Effector memory CD4-positive, alpha-beta T cell (primary cell): ENCODE data around the gene MICAL3.

Source experiments
- DNase-seq, 3 donors: peaks; one replicate each; pipeline ENCODE4 v3.0.0-alpha.2; 2020
- H3K27ac ChIP-seq: 2 replicates; pipeline ENCODE4 v1.7.0; 2013; ENCODE audit warnings: mild to moderate bottlenecking, low read length, moderate library complexity; ENCODE audit not compliant: insufficient read depth, poor library complexity, severe bottlenecking
- H3K27me3 ChIP-seq: replicated peaks from 2 replicates; pipeline ENCODE4 v1.7.0; 2013; ENCODE audit warnings: mild to moderate bottlenecking, low read length; ENCODE audit not compliant: insufficient read depth, control insufficient read depth, poor library complexity, severe bottlenecking
- H3K36me3 ChIP-seq: 2 replicates; pipeline ENCODE4 v1.7.0; 2013; ENCODE audit warnings: mild to moderate bottlenecking, low read length, moderate library complexity; ENCODE audit not compliant: control insufficient read depth, insufficient read depth
- H3K4me1 ChIP-seq: 2 replicates; pipeline ENCODE4 v1.7.0; 2013; ENCODE audit warnings: low read length, mild to moderate bottlenecking; ENCODE audit not compliant: control insufficient read depth, insufficient read depth, poor library complexity, severe bottlenecking
- H3K4me3 ChIP-seq: 2 replicates; pipeline ENCODE4 v1.7.0; 2013; ENCODE audit warnings: low read length, low read depth, mild to moderate bottlenecking; ENCODE audit not compliant: insufficient read depth, poor library complexity, severe bottlenecking
- H3K9me3 ChIP-seq: 2 replicates; pipeline ENCODE4 v1.7.0; 2013; ENCODE audit warnings: mild to moderate bottlenecking, low read length, moderate library complexity; ENCODE audit not compliant: control insufficient read depth

Gene MICAL3

GRCh38 chr22:17788528-17789378 is 235.6 kb downstream of the MICAL3 start:
- no peak for DNase-seq
- Histone ChIP-seq H3K9me3 (no peaks in the 10 kb centered on the region), H3K4me1 (no peaks in the 10 kb centered on the region), H3K27ac (no peak overlapping the region), H3K36me3 (peaks cover 24% of the 10 kb centered on the region), H3K4me3 (no peak overlapping the region), H3K27me3 (no peaks in the 10 kb centered on the region)

- Histone ChIP-seq H3K4me1 (no peaks in the 10 kb centered on the region), H3K27ac (no peak overlapping the region), H3K36me3 (peaks cover 24% of the 10 kb centered on the region), H3K9me3 (no peaks in the 10 kb centered on the region), H3K4me3 (no peak overlapping the region), H3K27me3 (no peaks in the 10 kb centered on the region)
- DNase-seq, result no peak
Measured at GRCh38 chr22:17787716-17788330, 236.5 kb downstream of the MICAL3 start.

- no peak overlapping the region for H3K27ac ChIP-seq
- H3K9me3 ChIP-seq, result no peaks in the 10 kb centered on the region
- no peak overlapping the region for H3K4me3 ChIP-seq
- DNase-seq, result no peak
- H3K36me3 ChIP-seq, result peaks cover 24% of the 10 kb centered on the region
- no peaks in the 10 kb centered on the region for H3K27me3 ChIP-seq
- H3K4me1 ChIP-seq, result no peaks in the 10 kb centered on the region
Measured at GRCh38 chr22:17787241-17787640, 237.1 kb downstream of the MICAL3 start.

DNA sequence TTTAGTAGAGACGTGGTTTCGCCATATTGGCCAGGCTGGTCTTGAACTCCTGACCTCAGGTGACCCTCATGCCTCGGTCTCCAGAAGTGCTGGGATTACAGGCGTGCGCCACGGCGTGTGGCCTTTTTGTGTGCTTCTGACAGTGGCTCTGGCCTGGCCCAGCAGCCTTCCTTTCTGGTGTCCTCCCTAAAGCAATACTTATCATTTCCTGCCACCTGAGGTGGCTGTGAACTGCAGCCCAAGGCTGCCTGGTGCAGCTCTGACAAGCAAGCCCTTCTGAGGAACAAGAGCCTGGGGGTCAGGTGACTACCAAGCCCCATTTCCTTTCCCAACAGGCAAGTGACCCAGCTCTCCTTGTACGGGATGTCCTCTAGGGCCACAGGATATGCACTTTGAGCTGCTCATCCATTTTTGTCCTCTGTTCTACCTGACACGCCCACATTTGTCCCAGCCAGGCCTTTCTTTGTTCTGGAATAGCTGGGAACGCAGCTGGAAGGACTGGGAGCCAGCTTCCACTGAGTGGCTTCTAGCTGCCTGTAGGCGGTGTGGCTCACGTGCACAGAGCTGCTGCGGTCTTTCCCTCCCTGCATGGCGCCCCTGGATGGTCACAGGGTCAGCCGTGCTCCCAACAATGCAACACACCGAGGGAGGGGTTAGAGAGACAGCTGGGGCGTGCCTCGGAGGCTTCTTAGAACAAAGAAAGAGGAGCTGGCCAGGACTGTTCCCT is 237.8 kb downstream of the MICAL3 start:
- Histone ChIP-seq H3K36me3 (peaks cover 21% of the 10 kb centered on the region), H3K4me3 (no peak overlapping the region), H3K4me1 (peaks cover 5% of the 10 kb centered on the region), H3K27me3 (no peaks in the 10 kb centered on the region), H3K27ac (no peak overlapping the region), H3K9me3 (no peaks in the 10 kb centered on the region)
- DNase-seq, result no peak

- H3K4me1 ChIP-seq, result peaks cover 16% of the 10 kb centered on the region
- no peaks in the 10 kb centered on the region for H3K9me3 ChIP-seq
- DNase-seq, result peak; percentile 50 to 53 (median 52)
- H3K27me3 ChIP-seq, result no peaks in the 10 kb centered on the region
- peaks cover 14% of the 10 kb centered on the region for H3K36me3 ChIP-seq
- H3K4me3 ChIP-seq, result no peak overlapping the region
- H3K27ac ChIP-seq, result no peak overlapping the region
Measured at GRCh38 chr22:17785185-17786184, 238.9 kb downstream of the MICAL3 start.

DNA sequence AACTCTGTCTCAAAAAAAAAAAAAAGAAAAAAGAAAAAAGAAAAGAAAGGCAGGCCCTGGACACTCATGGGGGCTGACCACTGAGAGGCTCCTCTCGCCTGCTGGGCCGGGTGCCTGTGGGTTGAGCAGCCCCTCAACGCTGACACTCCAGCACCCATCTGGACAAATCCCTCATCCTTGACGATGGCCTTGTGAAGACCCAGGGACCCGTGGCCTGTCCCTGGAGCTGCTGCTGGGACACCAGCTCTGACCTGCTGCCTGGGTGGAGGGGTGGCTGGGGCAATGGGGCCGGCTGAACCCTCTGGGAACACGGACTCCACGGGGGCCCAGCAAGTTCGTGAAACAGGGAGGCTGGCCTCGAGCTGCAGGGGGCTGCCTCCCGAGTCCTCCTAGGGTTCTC is 239.6 kb downstream of the MICAL3 start:
- H3K9me3 ChIP-seq, result no peaks in the 10 kb centered on the region
- no peak for DNase-seq
- H3K4me3 ChIP-seq, result no peak overlapping the region
- peaks cover 18% of the 10 kb centered on the region for H3K4me1 ChIP-seq
- peaks cover 7% of the 10 kb centered on the region for H3K36me3 ChIP-seq
- H3K27me3 ChIP-seq, result no peaks in the 10 kb centered on the region
- no peak overlapping the region for H3K27ac ChIP-seq

GRCh38 chr22:17783773-17784480 is 240.4 kb downstream of the MICAL3 start:
- Histone ChIP-seq H3K4me1 (peaks cover 22% of the 10 kb centered on the region), H3K27me3 (no peaks in the 10 kb centered on the region), H3K36me3 (no peaks in the 10 kb centered on the region), H3K9me3 (no peaks in the 10 kb centered on the region), H3K27ac (no peak overlapping the region), H3K4me3 (no peak overlapping the region)
- no peak for DNase-seq

DNA sequence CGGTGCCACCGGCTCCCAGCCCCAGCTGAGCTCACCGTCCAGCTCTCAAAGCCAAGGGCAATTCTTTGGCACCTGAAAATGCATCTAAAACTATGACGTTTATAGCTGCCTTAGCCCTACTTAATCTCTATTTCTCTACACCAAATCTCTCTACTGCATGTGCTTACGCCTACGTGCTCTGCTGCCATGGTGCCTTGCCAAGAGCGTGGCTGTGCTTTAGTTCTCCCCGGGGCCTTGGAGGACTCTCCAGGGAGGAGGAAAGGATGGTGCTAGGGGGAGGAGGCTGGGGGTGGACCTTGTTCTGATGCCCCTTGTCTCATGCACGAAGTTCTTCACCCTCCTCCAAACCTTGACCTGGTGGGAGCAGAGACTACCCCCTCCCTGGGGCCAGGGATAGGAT is 241.0 kb downstream of the MICAL3 start:
- DNase-seq, result no peak
- Histone ChIP-seq H3K36me3 (no peaks in the 10 kb centered on the region), H3K9me3 (no peaks in the 10 kb centered on the region), H3K4me1 (peaks cover 27% of the 10 kb centered on the region), H3K4me3 (no peak overlapping the region), H3K27me3 (no peaks in the 10 kb centered on the region), H3K27ac (no peak overlapping the region)

DNA sequence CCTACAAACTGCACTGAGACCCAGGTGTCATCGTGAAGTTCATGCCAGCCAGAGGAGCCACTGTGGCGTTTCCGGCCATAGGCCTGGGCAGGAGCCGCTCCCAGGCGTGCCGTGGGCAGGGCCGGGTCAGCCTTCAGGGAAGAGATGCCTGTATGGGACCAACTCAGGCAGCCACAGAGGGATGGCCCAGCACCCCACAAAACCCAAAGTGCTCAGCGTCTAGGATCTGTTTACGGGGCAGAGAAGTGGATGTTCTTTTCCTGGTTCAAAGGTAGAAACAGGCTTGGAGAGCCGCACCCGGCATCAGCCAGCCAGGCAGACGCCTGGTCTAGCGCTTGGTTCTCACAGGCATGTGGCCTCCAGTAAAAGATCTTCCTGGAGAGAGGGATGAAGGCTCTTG is 241.7 kb downstream of the MICAL3 start:
- no peak for DNase-seq
- Histone ChIP-seq H3K36me3 (no peaks in the 10 kb centered on the region), H3K4me1 (peaks cover 34% of the 10 kb centered on the region), H3K27ac (no peak overlapping the region), H3K27me3 (no peaks in the 10 kb centered on the region), H3K9me3 (no peaks in the 10 kb centered on the region), H3K4me3 (no peak overlapping the region)
